ENCODE data around the gene SCO2. TPM values are rescaled to one million over a fixed set of nuclear protein-coding genes. Genes with fewer than 3 reads are reported as not detected.
A peak's percentile ranks its signal among the peaks of the same experiment; 100 is the strongest.

Gene SCO2
- total and polyA plus RNA-seq, 10 of the 15 experiments (the other 5 are each of a cell fraction or from before 2014, with no cell fraction given): 0.18 to 16.0 (median 2.4) TPM; not detected in 1

GRCh38 chr22:50537765-50538164 is 12.4 kb upstream of the SCO2 start:
- Histone ChIP-seq H3K4me3 (peak overlapping the region; percentile 28; the same call in 1 of the 2 replicates), H2AFZ (ENCODE audit: control insufficient read depth, low read depth, low read length) (no peak overlapping the region), H3K79me2 (ENCODE audit: control insufficient read depth, insufficient read depth, low read length) (peaks cover 12% of the 10 kb centered on the region), H3K27ac (ENCODE audit: control insufficient read depth, insufficient read depth) (peak overlapping the region; percentile 100), H4K20me1 (ENCODE audit: control insufficient read depth, insufficient read depth) (no peaks in the 10 kb centered on the region), H3K9ac (ENCODE audit: control insufficient read depth, insufficient read depth, low read length) (peak overlapping the region; percentile 64; the same call in 1 of the 2 replicates), H3K9me3 (replicated peaks; ENCODE audit: control insufficient read depth, insufficient read depth, low read length) (no peaks in the 10 kb centered on the region), H3K4me2 (ENCODE audit: control insufficient read depth, insufficient read depth) (0 out of 2 replicates have a peak overlapping the region, but pooled peaks have one; percentile 23), H3K36me3 (ENCODE audit: control insufficient read depth in 2 of 2, insufficient read depth in 2 of 2, low read length in 1 of 2) (no peaks in the 10 kb centered on the region), H3K4me1 (ENCODE audit: control insufficient read depth, insufficient read depth, low read length) (peaks cover 68% of the 10 kb centered on the region), H3K27me3 (replicated peaks in 1 of 2; ENCODE audit: control insufficient read depth in 2 of 2, insufficient read depth in 2 of 2, low read length in 1 of 2) (no peaks in the 10 kb centered on the region)
- TF ChIP-seq IKZF2 (IDR thresholded peaks at IDR 0.05) (peak in 1 of 2 experiments; percentile 12; a peak in 1 of 4 replicates), MYB (IDR thresholded peaks at IDR 0.05; ENCODE audit: borderline replicate concordance, low read depth, low read length) (no peak), ZBTB40 (IDR thresholded peaks at IDR 0.05; ENCODE audit: borderline replicate concordance) (0 out of 2 replicates have a peak, but pooled peaks have one; percentile 33)
- TF ChIP-seq, protein P1, sequence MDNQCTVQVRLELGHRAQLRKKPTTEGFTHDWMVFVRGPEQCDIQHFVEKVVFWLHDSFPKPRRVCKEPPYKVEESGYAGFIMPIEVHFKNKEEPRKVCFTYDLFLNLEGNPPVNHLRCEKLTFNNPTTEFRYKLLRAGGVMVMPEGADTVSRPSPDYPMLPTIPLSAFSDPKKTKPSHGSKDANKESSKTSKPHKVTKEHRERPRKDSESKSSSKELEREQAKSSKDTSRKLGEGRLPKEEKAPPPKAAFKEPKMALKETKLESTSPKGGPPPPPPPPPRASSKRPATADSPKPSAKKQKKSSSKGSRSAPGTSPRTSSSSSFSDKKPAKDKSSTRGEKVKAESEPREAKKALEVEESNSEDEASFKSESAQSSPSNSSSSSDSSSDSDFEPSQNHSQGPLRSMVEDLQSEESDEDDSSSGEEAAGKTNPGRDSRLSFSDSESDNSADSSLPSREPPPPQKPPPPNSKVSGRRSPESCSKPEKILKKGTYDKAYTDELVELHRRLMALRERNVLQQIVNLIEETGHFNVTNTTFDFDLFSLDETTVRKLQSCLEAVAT (IDR thresholded peaks at IDR 0.05): peak; percentile 95
- RAD21 ChIA-PET (ENCODE audit: unreplicated experiment): interaction anchor here (2.3 to 6.1 kb wide), 2 partner anchors 11 to 84 kb away, joined by 5 to 106 read pairs; partner anchors contain the start of genes SCO2 and TYMP
- CTCF ChIA-PET: interaction anchor here (2.0 to 2.5 kb wide), 2 partner anchors 12 to 83 kb away, joined by 7 to 12 read pairs; partner anchors contain the start of gene SCO2
- SMC1A ChIA-PET (ENCODE audit: uncharacterized antibody, unreplicated experiment): interaction anchor here (2.1 kb wide), 1 partner anchor 26 kb away, joined by 14 read pairs; the partner anchor contains the start of gene SYCE3
- DNase-seq (ENCODE audit: low read depth, low spot score) (no peak), FAIRE-seq (no peak), ATAC-seq (no peak)
- in situ Hi-C loops (cut with MboI) (loop anchor here (10.0 kb wide), 1 partner anchor 573 kb away; the partner anchor contains the start of gene PIM3), intact Hi-C loops (cut with micrococcal nuclease; ENCODE audit: unreplicated experiment) (no loop called here)
- BruUV-seq (replicated peaks): no TSS peak
- 95% methylated on average over 13 of the region's 13 CpGs for WGBS (ENCODE audit: insufficient coverage, insufficient replicate concordance, low lambda C conversion rate, missing lambda C conversion rate)
- POLR2A ChIA-PET: interaction anchor here (3.0 to 10.0 kb wide), 2 partner anchors 10 to 11 kb away, joined by 15 to 232 read pairs; partner anchors contain the start of genes SCO2 and TYMP

All from GM12878 (cell line).